Tibial nerve (tissue), 4 donors: ENCODE results near the gene ZNRD2. TPM values are rescaled to one million over a fixed set of nuclear protein-coding genes. Genes with fewer than 3 reads are reported as not detected.

ENCODE experiments used
- DNase-seq, 2 donors: peaks; one replicate each; pipeline ENCODE4 v3.0.0-alpha.2; 2019; ENCODE audit warnings: low spot score in 2 of 2
- H3K27ac ChIP-seq, 4 donors: fragments of 200-600 bp; sonication (generic) in 3 of 4; one replicate each; pipeline ENCODE4 v1.5.1; 2017 to 2019; ENCODE audit warnings: mild to moderate bottlenecking in 1 of 4
- H3K27me3 ChIP-seq, 2 donors: fragments of 200-600 bp; sonication (generic) in 1 of 2; one replicate each; pipeline versions ENCODE4 v1.5.1 to v1.6.0; 2017 to 2019
- H3K36me3 ChIP-seq, 3 donors: fragments of 200-600 bp; sonication (generic); one replicate each; pipeline ENCODE4 v1.5.1; 2018 to 2019
- H3K4me1 ChIP-seq, 4 donors: fragments of 200-600 bp; sonication (generic) in 3 of 4; one replicate each; pipeline ENCODE4 v1.5.1; 2017 to 2019
- H3K4me3 ChIP-seq, 4 donors: fragments of 200-600 bp; sonication (generic) in 3 of 4; one replicate each; pipeline ENCODE4 v1.5.1; 2017 to 2019; ENCODE audit warnings: mild to moderate bottlenecking in 1 of 4, moderate library complexity in 1 of 4
- H3K9me3 ChIP-seq, 4 donors: fragments of 200-600 bp; sonication (generic) in 3 of 4; one replicate each; pipeline ENCODE4 v1.5.1; 2017 to 2019
- EP300 ChIP-seq, 2 donors: sonication (generic); formaldehyde crosslinking; IDR thresholded peaks; one replicate each; pipeline ENCODE4 v1.6.1; 2017; ENCODE audit warnings: antibody characterized with exemption in 2 of 2, mild to moderate bottlenecking in 1 of 2
- POLR2A ChIP-seq, 2 donors: fragments of 450-650 bp; IDR thresholded peaks; one replicate each; pipeline ENCODE4 v1.6.1; 2017; ENCODE audit warnings: antibody characterized with exemption in 2 of 2, mild to moderate bottlenecking in 2 of 2, moderate library complexity in 2 of 2
- WGBS, 2 donors: methylation state at CpG; one replicate each; pipeline ENCODE4 v1.1.5; 2018; 5-methylcytosine and 5-hydroxymethylcytosine counted together
- total RNA-seq, 4 donors: library from RNA; depleted of rRNA; stranded (reverse); fragments of >200 nt; gene quantifications; one replicate each; pipeline ENCODE4 v1.1.0, GENCODE V29; 2016
- TF ChIP-seq, protein P1 (sequence below), 5 experiments: fragments of 200-600 bp in 3 of 5; fragments of 450-650 bp in 2 of 5; sonication (generic) in 3 of 5; IDR thresholded peaks; one replicate each; pipeline ENCODE4 v1.5.1; 2016 to 2019; ENCODE audit warnings: antibody characterized with exemption in 5 of 5, mild to moderate bottlenecking in 3 of 5, moderate library complexity in 2 of 5

Gene ZNRD2
- total RNA-seq, 4 donors from 2014 or later = 49.6 to 70.8 (median 56.5) TPM

DNA sequence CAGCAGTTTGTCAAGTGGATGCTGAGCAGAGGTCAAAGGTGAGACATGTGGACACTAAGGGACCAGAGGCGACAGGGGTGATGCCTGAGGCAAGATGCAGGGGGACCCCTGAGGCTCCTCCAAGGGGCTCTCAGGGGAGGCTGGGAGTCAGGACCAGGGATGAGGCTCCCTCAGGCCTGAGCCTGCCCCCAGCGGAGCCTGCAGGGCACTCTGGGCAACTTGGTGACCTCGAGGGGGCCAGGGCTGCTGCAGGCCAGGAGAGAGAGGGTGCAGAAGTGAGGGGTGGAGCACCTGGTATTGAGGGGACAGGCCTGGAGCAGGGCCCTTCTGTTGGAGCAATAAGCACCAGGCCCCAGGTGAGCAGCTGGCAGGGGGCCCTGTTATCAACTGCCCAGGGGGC is 11.7 kb downstream of the ZNRD2 start:
- Histone ChIP-seq H3K36me3 (peaks cover 2 to 69% (median 15%) of the 10 kb centered on the region in 3 donors), H3K4me3 (no peak overlapping the region), H3K4me1 (peaks cover 0 to 52% (median 25%) of the 10 kb centered on the region in 4 donors), H3K27ac (peak overlapping the region in 1 of 4 donors; percentile 3), H3K27me3 (no peaks in the 10 kb centered on the region), H3K9me3 (no peaks in the 10 kb centered on the region)
- 65 to 85% methylated on average over 3 of the region's 3 CpGs for WGBS, 2 donors
- DNase-seq = no peak
- TF ChIP-seq EP300 (IDR thresholded peaks at IDR 0.05) = no peak
- TF ChIP-seq POLR2A (IDR thresholded peaks at IDR 0.05) = no peak
- TF ChIP-seq, protein P1, sequence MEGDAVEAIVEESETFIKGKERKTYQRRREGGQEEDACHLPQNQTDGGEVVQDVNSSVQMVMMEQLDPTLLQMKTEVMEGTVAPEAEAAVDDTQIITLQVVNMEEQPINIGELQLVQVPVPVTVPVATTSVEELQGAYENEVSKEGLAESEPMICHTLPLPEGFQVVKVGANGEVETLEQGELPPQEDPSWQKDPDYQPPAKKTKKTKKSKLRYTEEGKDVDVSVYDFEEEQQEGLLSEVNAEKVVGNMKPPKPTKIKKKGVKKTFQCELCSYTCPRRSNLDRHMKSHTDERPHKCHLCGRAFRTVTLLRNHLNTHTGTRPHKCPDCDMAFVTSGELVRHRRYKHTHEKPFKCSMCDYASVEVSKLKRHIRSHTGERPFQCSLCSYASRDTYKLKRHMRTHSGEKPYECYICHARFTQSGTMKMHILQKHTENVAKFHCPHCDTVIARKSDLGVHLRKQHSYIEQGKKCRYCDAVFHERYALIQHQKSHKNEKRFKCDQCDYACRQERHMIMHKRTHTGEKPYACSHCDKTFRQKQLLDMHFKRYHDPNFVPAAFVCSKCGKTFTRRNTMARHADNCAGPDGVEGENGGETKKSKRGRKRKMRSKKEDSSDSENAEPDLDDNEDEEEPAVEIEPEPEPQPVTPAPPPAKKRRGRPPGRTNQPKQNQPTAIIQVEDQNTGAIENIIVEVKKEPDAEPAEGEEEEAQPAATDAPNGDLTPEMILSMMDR (IDR thresholded peaks at IDR 0.05) = no peak

DNA sequence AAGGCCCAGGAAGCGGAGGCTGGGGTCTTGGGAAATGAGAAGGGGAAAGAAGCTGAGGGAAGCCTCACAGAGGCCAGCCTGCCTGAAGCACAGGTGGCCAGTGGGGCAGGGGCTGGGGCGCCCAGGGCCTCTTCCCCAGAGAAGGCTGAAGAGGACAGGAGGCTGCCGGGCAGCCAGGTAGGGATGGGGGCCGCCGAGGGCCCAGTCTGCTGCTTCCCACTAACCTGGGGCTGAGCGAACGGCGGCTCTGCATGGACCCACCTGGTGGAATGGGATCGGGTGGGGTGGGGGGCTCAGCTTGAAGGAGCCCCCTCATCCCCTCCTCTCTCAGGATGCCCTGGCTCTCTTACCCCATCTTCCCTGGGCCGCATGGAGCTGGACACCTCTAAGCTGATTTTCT is 13.3 kb downstream of the ZNRD2 start:
- no peaks in the 10 kb centered on the region for H3K9me3 ChIP-seq
- peak overlapping the region in 1 of 4 donors; percentile 10 for H3K27ac ChIP-seq
- DNase-seq = no peak
- H3K4me3 ChIP-seq = no peak overlapping the region
- H3K36me3 ChIP-seq = peaks cover 2 to 69% (median 15%) of the 10 kb centered on the region in 3 donors
- TF ChIP-seq, protein P1 (IDR thresholded peaks at IDR 0.05) = no peak
- TF ChIP-seq EP300 (IDR thresholded peaks at IDR 0.05) (no peak), POLR2A (IDR thresholded peaks at IDR 0.05) (no peak)
- no peaks in the 10 kb centered on the region for H3K27me3 ChIP-seq
- peaks cover 0 to 52% (median 24%) of the 10 kb centered on the region in 4 donors for H3K4me1 ChIP-seq
- 87 to 88% methylated on average over 10 of the region's 10 CpGs for WGBS, 2 donors

DNA sequence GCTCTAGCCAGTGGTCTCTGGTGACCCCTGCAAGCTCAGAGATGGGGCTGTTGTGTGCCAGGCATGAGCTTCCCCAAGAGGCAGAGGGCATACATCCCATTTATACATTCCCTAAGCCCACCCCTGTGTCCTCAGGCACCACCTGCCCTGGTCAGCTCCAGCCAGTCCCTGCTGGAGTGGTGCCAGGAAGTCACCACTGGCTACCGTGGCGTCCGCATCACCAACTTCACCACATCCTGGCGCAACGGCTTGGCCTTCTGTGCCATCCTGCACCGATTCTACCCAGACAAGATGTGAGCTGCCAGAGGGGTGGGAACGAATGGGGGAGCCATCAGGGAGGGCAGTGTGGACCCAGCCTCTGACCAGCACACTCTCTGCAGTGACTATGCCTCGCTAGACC is 13.8 kb downstream of the ZNRD2 start:
- H3K27me3 ChIP-seq = no peaks in the 10 kb centered on the region
- no peak for DNase-seq
- peaks cover 0 to 52% (median 24%) of the 10 kb centered on the region in 4 donors for H3K4me1 ChIP-seq
- H3K36me3 ChIP-seq = peaks cover 2 to 66% (median 15%) of the 10 kb centered on the region in 3 donors
- WGBS, 2 donors = 70 to 80% methylated on average over 8 of the region's 8 CpGs
- no peak overlapping the region for H3K4me3 ChIP-seq
- no peaks in the 10 kb centered on the region for H3K9me3 ChIP-seq
- TF ChIP-seq, protein P1 (IDR thresholded peaks at IDR 0.05) = no peak
- no peak for TF ChIP-seq POLR2A (IDR thresholded peaks at IDR 0.05)
- TF ChIP-seq EP300 (IDR thresholded peaks at IDR 0.05) = no peak
- H3K27ac ChIP-seq = peak overlapping the region in 1 of 4 donors; percentile 8

DNA sequence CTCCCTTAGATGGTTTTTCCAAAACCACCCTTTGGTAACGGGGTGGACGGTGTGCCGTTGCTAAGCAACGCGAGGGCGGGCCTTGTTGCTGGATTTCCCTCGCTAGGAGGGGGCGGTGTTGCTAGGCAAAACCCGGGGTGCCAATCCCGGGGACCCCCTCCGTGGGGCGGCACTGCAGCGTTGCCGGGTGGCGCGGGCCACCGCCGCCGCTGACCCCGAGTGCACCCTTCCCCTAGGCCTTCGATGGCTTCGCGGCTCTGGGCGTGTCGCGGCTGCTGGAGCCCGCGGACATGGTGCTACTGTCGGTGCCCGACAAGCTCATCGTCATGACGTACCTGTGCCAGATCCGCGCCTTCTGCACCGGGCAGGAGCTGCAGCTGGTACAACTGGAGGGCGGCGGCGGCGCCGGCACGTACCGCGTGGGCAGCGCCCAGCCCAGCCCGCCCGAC is 14.5 kb downstream of the ZNRD2 start:
- DNase-seq = no peak
- H3K4me1 ChIP-seq = peaks cover 0 to 56% (median 28%) of the 10 kb centered on the region in 4 donors
- peaks cover 2 to 65% (median 14%) of the 10 kb centered on the region in 3 donors for H3K36me3 ChIP-seq
- H3K9me3 ChIP-seq = no peaks in the 10 kb centered on the region
- peak overlapping the region in 2 of 4 donors; percentile 8 to 48 for H3K27ac ChIP-seq
- TF ChIP-seq POLR2A (IDR thresholded peaks at IDR 0.05) = no peak
- TF ChIP-seq EP300 (IDR thresholded peaks at IDR 0.05) = no peak
- TF ChIP-seq, protein P1 (IDR thresholded peaks at IDR 0.05) = no peak
- 61 to 72% methylated on average over 36 to 46 of the region's 46 CpGs for WGBS, 2 donors
- H3K4me3 ChIP-seq = no peak overlapping the region
- H3K27me3 ChIP-seq = no peaks in the 10 kb centered on the region

DNA sequence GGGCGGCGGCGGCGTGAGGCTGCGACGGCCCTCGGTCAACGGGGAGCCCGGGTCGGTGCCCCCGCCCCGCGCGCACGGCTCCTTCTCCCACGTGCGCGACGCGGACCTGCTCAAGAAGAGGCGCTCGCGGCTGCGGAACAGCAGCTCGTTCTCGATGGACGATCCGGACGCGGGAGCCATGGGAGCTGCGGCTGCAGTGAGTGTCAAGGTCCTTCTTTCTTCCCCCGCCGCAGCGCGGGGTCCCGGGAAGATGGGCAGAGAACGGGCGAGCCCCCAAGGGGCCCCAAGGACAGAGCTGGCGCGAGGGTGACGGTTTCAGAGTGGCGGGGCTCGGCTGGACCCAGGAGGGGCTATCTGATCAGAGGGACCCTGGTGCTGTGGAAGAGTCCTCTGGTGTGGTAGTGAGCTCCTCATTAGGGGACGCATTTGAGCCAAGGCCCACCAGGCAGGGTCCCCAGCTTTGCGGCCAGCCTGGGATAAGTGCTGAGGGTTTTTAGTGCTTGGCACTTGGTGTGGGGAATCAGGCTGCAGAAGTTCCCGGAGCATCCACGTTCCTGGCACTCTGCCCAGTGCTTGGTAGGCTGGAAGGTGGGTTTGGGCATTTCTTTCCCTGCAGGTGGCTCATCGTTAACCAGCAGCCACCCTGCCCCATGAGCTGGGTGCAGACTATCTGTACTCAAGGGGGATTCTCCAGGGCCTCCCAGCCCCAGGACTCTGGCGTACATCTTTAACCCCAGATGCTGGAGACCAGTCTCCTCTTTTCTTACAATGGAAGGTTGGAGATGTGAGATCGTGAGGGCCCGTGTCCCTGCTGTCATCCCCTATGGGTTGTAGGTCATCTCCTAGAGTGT is 15.3 kb downstream of the ZNRD2 start:
- TF ChIP-seq, protein P1 (IDR thresholded peaks at IDR 0.05) = no peak
- no peak for TF ChIP-seq POLR2A (IDR thresholded peaks at IDR 0.05)
- no peak for TF ChIP-seq EP300 (IDR thresholded peaks at IDR 0.05)
- no peak overlapping the region for H3K4me3 ChIP-seq
- H3K36me3 ChIP-seq = peaks cover 0 to 65% (median 5%) of the 10 kb centered on the region in 3 donors
- H3K9me3 ChIP-seq = no peaks in the 10 kb centered on the region
- WGBS, 2 donors = 80 to 84% methylated on average over 38 to 48 of the region's 51 CpGs
- peaks cover 0 to 64% (median 32%) of the 10 kb centered on the region in 4 donors for H3K4me1 ChIP-seq
- DNase-seq = no peak
- H3K27me3 ChIP-seq = no peaks in the 10 kb centered on the region
- peak overlapping the region in 2 of 4 donors; percentile 83 to 90 for H3K27ac ChIP-seq
